HG03457 (cell line): ENCODE results near the gene CROCC2.

Experiments used
- ATAC-seq: cut with Tn5 transposase; IDR thresholded peaks from one replicate; pipeline ENCODE4 v1.9.1; 2021; ENCODE audit warnings: moderate number of reproducible peaks; ENCODE audit not compliant: unreplicated experiment

Gene CROCC2

DNA sequence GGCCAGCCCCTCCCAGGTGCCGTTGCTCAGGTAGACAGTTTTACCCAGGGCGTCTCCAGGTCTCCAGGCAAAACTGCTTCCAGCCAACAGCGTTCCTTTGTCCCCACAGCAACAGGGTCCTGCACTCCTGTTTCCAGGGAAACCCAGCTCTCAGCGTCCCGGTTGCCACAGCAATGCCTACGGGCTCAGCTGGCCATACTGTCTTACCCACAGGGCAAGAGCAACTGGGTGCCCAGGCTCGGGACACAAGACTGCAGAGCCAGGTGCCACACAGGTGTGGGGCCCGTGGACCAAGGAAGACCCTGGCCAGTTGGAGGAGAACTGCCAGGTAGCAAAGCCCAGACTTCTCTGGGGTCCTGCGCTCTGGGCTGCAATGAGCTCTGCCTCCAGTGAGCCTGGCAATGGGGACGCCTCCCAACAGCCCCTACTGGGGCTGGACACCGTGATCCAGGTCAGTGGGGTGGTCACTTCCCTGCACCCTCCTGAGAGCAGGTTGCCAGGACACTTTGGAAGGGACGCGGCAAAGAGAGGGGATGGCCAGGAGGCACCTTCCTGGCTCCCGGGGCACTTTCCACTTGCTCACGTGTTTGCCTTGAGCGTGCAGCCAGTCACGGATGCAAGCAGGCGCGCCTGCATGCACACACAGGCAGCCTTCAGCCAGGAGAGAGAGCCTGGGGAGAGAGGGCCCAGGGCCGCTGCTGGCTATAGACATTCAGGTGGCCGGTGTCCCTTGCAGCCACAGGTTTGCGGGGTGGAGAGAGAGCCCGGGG, at the start of gene CROCC2:
Gene CROCC2, plus strand, starts transcription at position 196 of the 770 bp plus-strand sequence. Its CDS starts 178 bp downstream, at position 374.
- ATAC-seq = no peak

DNA sequence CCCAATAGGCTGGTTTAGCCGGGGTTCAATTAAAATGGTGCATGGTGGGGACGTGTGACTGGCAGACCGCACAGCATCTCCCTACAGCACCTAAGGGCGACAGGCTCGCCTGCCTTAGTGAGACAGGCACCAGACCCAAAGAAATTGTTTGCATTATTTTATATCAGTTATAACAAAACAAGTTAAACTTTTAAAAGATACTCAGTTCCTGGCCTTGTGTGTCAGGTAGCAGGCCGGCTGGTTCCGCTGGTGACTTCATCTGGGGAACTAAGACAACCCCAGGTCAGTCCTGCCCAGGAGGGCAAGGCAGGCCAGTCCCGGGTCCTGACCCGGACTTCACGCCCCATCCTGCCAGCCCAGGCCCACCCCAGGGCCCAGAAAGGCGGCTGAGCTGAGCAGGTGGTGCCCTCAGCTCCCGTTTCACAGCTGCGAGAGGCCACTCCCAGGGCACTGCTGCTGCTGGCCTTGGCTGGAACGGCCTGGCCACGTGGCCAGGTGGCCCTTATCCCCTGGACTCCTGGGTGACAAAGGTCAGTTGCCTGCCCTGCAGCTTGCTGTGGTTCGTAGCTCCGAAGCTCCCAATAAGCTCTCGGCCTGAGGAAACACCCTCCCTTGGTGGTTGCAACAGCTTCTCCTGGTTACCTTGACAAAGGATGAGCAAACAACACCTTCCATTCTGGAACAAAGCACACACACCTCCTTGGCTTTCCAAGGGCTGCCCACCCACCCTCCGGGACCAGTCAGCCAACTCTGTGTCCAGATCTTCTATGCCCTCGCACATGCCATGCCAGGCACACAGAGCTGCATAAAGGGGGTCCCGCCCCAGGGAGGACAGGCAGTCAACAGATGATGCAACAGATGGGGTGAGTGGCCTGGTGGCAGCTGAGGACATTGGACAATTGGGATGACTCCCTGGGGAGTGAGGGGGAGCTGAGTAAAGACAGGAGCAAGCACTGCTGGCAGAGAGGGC, 48.8 kb upstream of the CROCC2 start:
- no peak for ATAC-seq

DNA sequence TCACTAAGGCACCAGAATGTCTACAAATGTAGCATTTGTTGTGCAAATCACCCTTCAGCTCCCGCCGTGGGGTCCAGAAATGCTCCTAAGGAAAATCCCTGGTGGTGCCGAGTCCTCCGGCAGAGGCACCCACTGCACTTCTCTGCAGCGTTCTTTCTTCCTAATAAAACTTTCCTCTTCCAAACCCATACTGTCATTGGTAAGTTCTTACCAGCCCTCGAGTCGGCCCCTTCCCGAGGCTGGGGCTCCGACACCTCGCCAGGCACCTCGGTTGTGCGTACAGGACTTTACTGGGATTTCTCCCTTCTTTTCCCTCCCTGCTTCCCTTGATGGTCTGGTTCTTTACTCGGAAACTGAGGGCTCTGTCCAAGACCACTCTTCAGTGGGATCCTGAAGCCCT, 47.8 kb upstream of the CROCC2 start:
- no peak for ATAC-seq

DNA sequence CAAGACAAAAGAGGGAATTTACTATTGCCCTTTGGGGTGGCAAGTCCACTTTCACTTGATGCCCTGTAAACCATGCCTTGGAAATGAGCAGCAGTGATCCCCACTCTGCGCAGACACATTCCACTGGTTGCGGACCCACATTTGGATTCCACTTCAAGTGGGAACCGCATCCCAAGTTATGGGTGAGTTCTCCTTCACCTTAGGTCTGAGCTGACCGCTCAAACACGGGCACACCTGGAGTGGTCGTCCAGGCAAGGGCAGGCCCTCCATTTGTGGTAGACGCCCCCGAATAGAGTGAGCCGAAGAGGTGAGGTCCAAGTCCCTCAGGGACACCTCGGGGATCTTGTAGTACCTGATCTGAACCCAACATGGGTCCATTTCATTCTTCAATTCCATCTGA, 47.3 kb upstream of the CROCC2 start:
- ATAC-seq = no peak

DNA sequence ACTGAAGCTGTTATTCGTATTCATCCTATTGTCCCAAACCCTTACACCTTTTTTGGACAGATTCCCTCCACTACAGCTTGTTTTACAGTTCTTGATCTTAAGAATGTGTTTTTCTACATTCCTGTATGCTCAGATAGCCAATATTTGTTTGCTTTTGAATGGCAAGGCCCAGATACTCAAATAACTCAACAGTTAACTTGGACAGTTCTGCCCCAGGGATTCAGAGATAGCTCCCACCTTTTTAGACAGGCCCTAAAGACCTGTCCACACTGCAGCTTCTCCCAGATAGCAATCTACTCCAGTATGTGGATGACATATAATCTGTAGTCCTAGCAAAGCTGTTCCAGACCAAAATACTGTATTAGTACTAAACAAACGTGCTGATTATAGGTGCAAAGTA, 44.6 kb upstream of the CROCC2 start:
- no peak for ATAC-seq

DNA sequence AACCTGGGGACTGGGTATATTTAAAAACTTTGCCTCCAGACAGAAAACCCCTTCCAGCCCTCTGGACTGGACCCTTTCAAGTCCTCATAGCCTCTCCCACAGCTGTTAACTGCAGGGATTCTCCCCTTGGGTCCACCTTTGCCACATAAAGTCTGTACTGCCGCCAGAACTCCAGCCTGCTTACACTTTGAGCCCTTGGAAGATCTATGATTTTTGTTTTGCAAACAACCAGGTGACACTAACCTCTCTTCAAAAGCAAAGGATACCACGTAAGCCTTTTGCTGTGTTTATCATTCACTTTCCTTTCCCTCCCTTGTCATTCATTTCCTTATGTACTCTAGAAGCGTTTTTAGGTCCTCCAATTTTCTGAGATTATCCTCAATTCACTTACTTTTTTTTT, 41.7 kb upstream of the CROCC2 start:
- no peak for ATAC-seq

DNA sequence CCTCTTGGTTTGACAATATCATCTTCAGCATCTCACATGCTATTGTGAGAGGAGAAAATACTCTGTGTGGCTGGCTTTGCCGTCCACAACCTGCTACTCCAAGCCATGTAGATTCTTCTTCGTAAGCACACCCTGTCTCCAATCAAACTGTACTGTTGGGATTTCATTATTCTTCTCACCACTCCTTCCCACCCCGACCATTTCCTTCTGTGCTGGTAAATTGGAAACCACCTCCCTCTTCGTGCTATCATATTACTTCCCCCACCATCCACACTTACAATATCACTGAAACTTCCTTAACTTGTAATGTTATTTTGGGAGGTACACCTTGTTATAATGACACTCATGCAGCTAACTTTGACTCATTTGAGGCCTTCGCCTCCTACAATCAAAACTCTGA, 40.7 kb upstream of the CROCC2 start:
- ATAC-seq = no peak

DNA sequence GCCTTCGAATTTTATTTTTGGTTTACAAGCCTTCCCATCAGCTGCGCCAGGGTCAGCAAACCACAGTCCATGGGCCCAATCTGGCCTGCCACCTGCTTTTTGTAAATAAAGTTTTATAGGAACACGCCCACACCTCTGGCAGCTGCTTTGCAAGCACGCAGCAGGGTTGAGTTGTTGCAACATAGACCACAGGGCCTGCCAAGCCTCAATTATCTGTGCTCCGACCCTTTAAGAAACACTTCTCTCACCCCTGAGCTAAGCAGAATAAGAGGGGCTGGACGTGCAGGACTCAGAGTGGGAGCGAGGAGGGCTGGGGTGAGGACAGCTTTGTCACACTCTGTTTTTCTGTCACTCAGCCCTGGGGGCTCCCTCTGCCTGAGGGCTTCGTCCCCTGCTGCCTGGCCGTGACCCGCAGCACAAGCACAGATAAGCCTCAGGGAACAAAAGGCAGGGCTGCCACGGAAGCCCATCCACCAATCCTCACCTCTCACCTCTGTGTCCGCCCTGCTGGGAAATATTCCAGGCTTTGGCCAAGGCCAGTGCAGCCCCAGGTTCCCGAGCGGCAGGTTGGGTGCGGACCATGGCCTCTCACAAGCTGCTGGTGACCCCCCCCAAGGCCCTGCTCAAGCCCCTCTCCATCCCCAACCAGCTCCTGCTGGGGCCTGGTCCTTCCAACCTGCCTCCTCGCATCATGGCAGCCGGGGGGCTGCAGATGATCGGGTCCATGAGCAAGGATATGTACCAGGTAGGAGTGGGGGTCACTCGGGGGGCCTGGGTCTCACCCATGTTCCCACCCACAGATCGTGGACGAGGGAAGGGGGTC, 37.6 kb upstream of the CROCC2 start, which contains the start of gene AGXT:
Gene AGXT, plus strand, starts transcription at position 539 of the 823 bp plus-strand sequence. Its CDS starts 42 bp downstream, at position 581.
- no peak for ATAC-seq

DNA sequence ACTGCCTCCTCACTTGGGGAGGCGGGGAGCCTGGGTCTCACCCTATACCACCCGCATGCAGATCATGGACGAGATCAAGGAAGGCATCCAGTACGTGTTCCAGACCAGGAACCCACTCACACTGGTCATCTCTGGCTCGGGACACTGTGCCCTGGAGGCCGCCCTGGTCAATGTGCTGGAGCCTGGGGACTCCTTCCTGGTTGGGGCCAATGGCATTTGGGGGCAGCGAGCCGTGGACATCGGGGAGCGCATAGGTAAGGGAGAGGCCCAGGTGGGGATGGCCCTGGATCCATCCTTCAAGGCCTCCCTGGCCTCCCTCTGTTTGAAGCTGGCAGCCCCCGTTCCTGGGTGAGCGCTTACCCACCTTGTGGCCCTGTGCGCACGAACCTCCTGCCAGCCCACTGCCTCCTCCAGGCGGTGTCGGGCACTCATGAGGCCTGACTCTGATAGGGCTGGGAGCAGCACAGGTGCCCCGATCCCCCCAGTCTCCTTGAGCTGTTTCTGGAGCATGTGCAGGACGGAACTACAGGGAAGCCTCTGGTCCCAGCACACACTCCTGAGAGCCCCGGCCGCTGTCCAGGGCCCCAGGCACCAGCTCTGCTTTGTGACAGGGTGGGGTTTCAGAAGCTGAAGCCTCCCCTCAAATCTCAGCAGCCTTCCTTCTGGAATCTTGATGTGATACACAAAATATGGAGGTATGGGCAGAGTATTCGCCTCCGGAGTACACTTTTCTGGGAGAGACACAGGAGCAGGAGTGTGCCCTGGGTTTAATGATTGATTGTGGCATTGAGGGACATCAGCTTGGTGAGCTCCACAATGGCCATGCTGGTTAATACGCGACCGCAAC, 36.8 kb upstream of the CROCC2 start:
- ATAC-seq = no peak

DNA sequence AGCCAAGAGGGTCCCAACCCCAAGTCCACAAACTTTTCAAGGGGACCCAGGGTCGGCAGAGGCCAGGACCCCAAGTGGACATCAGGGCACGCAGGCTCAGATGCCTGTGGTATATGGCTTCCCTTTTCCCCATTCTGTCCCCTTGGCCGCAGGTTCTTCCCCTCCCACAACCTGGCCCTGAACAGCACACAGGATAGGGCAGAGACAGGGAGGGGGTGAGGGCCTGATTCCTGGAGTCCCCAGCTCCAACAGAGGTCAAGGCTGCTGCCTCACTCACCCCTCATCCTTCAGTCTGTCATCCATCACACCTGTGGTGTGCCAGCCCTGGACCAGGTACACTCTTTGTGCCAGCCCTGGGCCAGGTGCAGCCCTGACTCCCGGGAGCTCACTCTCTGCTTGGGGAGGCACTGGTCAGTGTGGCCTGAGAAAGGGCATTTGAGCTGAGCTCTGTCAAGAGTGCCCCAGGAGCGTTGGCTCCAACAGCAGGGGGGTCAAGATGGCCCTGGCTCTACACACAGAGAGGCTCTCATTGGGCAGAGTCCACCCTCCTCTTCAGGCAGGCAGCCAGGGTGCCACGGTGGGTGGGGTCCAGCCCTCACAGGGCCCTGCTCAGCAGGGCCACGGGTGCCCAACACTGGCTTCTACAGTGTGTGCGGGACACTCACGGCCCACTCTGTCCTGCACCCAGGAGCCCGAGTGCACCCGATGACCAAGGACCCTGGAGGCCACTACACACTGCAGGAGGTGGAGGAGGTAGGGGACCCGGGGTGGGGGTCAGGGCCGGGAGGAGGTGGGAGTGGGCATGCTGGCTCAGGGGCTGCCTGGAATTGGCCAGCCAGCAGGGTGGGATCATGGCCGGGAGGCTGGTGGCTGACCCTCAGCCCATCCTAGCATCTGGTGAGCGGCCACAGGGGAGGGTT, 35.9 kb upstream of the CROCC2 start:
- no peak for ATAC-seq

DNA sequence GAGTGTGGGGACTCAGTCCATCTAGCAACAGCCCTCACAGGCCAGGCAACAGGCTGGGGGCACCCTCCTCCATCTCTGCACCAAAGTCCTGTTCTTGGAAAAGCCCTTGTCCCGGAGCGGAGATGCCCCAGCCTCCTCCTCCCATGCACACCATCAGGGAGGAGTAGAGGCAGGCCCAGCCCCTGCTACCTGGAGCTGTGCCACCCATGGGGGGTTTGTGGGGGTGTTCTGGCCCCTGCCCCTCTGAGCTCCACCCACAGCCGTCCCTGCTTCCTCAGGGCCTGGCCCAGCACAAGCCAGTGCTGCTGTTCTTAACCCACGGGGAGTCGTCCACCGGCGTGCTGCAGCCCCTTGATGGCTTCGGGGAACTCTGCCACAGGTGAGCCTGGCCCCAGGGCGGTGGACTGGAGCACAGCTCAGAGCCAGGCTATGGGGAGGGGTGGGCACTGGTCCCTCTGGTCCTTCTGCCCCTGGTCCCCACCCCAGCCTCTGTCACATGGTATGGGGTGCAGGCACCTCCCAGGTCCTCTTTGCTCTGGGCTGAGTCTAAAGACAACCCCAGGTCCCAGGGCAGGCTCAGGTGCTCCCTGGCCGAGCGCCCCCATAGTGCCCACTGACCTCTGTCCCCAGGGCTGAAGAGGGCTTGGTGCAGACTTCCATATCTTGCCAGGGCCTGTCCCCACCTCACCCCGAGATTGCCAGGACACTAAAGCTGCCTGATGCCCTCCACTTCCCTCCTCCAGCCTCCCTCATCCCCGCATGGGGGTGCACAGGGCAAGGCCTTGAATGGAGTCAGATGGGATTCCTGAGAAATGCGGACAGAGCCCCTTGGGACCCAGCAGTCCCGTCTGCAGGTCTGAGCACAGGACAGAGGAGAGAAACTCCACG, 34.8 kb upstream of the CROCC2 start:
- no peak for ATAC-seq

DNA sequence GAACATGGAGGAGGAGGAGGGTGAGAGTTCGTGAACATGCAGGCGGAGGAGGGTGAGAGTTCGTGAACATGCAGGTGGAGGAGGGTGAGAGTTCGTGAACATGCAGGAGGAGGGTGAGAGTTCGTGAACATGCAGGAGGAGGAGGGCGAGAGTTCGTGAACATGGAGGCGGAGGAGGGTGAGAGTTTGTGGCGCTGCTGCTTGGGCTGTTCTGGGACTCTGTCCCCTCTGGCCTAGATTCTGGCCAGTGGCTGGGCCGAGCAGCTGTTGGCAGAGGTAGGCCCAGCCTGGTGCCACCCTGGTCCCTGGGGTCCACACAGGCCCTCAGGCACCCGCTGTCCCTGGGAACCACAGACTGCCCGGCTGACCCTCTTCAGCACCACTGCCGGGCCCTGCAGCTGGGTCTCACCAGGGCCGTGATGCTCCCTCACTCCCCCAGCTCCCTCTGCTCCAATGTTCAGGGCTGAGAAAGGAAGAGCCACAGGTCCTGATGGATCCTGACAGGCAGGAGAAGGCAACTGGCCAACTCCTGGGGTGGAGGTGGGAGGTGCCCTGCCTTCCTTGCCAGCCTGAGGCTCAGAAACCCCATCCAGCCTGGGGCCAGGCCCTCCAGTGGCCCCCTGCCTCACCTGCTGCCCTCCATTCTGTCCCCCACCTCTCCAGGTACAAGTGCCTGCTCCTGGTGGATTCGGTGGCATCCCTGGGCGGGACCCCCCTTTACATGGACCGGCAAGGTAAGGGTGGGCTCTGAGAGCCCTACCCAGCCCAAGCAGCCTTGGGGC, 33.6 kb upstream of the CROCC2 start:
- ATAC-seq = no peak

DNA sequence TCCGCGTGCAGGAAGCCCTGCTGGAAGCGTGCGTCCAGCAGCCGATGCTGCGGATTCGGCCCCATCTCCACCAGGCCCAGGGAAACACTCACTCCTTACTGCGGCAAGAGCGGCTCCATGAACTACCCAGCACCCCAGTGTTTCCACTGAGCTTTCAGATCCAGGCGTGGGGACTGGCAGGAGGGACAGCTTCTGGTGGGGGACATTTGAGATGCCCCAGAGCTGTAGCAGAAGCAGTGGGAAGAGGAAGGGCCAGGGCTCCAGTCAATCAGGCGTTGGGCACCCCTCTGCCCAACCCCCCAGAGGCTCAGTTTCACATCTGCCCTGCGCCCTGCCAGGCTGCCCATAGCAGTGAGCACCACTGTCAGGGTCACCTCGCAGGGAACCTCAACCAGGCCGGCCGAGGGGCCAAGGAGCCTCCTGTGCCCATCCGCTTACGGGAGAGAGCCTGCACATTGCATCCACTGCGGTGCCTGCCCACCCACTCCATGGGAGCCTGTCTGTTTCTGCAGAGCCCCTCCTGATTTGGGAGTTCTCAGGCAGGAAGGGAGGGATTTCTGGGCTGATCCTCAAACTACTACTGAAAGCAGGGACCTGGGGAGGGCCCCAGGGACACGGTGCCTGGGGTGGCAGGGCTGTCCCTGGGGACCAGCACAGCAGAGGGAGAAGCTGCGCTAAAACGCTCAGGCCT, 32.9 kb upstream of the CROCC2 start:
- ATAC-seq = no peak

DNA sequence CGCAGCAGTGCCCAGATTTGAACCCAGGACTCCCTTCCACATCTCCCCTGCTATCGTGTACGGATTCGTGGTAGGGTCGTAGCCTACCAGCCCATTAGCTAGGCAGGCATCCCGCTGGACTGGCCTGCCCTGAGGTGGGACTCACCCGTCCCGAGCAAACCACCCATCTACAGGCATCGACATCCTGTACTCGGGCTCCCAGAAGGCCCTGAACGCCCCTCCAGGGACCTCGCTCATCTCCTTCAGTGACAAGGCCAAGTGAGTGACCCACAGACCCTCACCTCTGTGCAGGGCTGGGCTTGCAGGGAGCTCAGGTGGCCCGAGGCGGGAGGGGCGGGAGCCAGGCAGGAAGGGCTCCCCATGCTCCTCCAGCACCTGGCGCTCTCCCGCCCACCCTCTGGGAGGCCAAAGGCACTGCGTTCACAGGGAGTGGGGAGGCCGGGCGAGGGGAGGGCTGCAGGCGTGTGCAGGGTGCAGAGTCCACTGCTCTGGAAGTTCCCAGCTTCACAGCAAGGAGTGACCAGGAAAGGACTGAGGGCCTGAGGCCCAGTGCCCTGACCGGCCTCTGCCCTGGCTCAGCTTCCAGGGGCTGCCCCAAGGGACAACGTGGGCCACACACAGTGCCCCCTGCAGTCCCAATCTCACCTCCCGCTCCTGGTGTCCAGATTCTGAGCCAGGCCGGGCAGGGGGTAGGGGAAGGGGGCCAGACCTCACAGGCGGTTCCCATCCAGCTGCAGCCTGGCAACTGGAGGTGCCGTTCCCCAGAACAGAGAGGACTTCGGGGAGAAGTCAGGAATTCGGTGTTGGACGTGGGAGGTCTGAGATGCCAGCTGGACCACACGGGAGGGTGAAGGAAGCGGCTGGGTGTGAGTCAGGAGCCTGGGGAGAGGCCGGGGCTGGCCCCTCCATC, 32.1 kb upstream of the CROCC2 start:
- no peak for ATAC-seq

DNA sequence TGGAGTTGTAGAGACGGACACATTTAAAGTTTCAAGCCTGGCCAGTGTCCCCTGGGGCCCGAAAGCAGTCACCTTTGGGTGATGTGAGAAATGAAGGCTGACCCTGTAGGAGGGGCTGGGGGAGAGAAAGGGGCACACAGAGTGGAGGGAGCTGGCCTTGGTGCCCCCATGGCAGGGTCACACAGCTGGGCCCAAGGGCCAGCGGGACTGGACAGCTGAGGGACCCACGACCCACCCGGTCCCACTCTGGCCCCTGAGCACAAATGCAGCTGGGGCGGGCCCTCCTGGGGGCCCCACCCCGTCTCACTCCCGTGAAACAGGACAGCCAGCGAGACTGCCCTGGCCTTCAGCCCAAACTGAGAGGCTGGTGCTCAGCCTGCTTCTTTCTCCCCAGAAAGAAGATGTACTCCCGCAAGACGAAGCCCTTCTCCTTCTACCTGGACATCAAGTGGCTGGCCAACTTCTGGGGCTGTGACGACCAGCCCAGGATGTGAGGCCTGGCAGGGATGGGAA, 31.4 kb upstream of the CROCC2 start:
- no peak for ATAC-seq
